Prostate gland (tissue), 2 donors: ENCODE measurements around the gene CCL18.

Source experiments
- POLR2A ChIP-seq: fragments of 450-650 bp; IDR thresholded peaks from one replicate; pipeline ENCODE4 v1.6.1; 2016; ENCODE audit warnings: antibody characterized with exemption, mild to moderate bottlenecking
- POLR2AphosphoS5 ChIP-seq: sonication (generic); formaldehyde crosslinking; IDR thresholded peaks from one replicate; pipeline ENCODE4 v1.6.1; 2017; ENCODE audit warnings: antibody characterized with exemption
- TF ChIP-seq, protein P1 (sequence below), 4 experiments: fragments of 200-600 bp in 2 of 4; fragments of 450-650 bp in 2 of 4; sonication (generic) in 2 of 4; IDR thresholded peaks; 1 replicate in 3 of 4; 2 replicates in 1 of 4; pipeline ENCODE4 v1.5.1; 2016 to 2019; ENCODE audit warnings: antibody characterized with exemption in 4 of 4, mild to moderate bottlenecking in 2 of 4, moderate library complexity in 2 of 4

DNA sequence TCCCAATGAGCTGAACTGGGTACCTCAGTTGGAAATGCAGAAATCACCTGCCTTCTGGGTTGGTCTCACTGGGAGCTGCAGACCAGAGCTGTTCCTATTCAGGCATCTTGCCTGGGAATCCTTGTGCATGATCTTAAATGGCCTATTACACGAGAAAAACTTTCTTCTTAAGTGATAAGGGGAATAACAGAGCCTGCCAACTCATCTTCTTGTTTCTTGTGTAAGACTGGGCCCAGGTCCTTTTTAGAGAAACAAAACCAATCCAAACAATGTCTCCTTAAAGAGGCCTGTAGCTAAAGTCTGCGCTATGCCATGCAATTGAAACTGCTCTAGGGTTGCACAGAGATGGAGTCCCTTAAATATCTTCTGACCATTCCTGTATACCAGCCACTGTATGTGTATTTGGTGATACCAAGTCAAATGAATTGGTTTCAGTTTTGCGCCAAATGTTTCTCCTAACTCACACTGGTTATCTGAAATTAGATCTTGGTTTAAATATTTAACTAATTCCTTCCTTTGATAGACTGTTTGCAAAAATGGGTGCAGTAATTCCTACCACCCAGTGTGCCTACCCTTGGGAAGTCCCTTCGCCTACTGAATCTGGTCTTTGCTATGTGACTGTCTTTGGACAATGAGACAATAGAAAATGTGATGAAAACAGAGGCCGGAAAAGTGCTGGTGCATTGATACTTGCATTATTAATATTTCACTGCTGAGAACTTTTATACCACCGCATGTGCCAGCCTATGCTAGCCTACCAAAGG lies 39.8 kb upstream of the CCL18 start:
- TF ChIP-seq, protein P1, sequence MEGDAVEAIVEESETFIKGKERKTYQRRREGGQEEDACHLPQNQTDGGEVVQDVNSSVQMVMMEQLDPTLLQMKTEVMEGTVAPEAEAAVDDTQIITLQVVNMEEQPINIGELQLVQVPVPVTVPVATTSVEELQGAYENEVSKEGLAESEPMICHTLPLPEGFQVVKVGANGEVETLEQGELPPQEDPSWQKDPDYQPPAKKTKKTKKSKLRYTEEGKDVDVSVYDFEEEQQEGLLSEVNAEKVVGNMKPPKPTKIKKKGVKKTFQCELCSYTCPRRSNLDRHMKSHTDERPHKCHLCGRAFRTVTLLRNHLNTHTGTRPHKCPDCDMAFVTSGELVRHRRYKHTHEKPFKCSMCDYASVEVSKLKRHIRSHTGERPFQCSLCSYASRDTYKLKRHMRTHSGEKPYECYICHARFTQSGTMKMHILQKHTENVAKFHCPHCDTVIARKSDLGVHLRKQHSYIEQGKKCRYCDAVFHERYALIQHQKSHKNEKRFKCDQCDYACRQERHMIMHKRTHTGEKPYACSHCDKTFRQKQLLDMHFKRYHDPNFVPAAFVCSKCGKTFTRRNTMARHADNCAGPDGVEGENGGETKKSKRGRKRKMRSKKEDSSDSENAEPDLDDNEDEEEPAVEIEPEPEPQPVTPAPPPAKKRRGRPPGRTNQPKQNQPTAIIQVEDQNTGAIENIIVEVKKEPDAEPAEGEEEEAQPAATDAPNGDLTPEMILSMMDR (IDR thresholded peaks at IDR 0.05) = no peak
- TF ChIP-seq POLR2AphosphoS5 = no peak
- TF ChIP-seq POLR2A = no peak
